HepG2 (cell line): ENCODE results near the gene SQSTM1. TPM values are rescaled to one million over a fixed set of nuclear protein-coding genes. Genes with fewer than 3 reads are reported as not detected.
A peak's percentile ranks its signal among the peaks of the same experiment; 100 is the strongest.

Experiments
- AFF4 ChIP-seq: sonication (generic); formaldehyde crosslinking; IDR thresholded peaks from 2 replicates; pipeline ENCODE4 v1.4.0; 2020; ENCODE audit warnings: missing genetic modification reagents
- AKAP8 ChIP-seq: sonication (generic); formaldehyde crosslinking; IDR thresholded peaks from 2 replicates; pipeline ENCODE4 v1.5.1; 2020; ENCODE audit warnings: mild to moderate bottlenecking, missing genetic modification reagents
- FOSL2 ChIP-seq: sonication (generic); formaldehyde crosslinking; IDR thresholded peaks from 2 replicates; pipeline ENCODE4 v1.4.0; 2020; ENCODE audit warnings: missing genetic modification reagents
- KMT2B ChIP-seq: IDR thresholded peaks from 2 replicates; pipeline ENCODE4 v1.6.1; 2016; ENCODE audit warnings: missing genetic modification reagents, missing compliant biosample characterization
- THAP7 ChIP-seq: sonication (generic); formaldehyde crosslinking; IDR thresholded peaks from 2 replicates; pipeline ENCODE4 v1.8.1; 2023; ENCODE audit warnings: mild to moderate bottlenecking, missing genetic modification reagents
- ZBTB33 ChIP-seq: sonication (generic); formaldehyde crosslinking; IDR thresholded peaks from 2 replicates; pipeline ENCODE4 v1.4.0; 2020; ENCODE audit warnings: missing genetic modification reagents
- ZBTB39 ChIP-seq: sonication (generic); formaldehyde crosslinking; IDR thresholded peaks from 2 replicates; pipeline ENCODE4 v1.5.0; 2020; ENCODE audit warnings: missing genetic modification reagents
- ZFP1 ChIP-seq: IDR thresholded peaks from 2 replicates; pipeline ENCODE4 v1.6.1; 2016
- ZFP90 ChIP-seq: sonication (generic); formaldehyde crosslinking; IDR thresholded peaks from 2 replicates; pipeline ENCODE4 v1.8.0; 2022; ENCODE audit warnings: missing genetic modification reagents, mild to moderate bottlenecking, inconsistent platforms, borderline replicate concordance
- ZHX1 ChIP-seq: sonication (generic); formaldehyde crosslinking; IDR thresholded peaks from 2 replicates; pipeline ENCODE4 v1.8.1; 2022; ENCODE audit warnings: low read depth, mild to moderate bottlenecking, missing genetic modification reagents
- ZNF251 ChIP-seq: sonication (generic); formaldehyde crosslinking; IDR thresholded peaks from 2 replicates; pipeline ENCODE4 v1.9.0; 2021; ENCODE audit warnings: mild to moderate bottlenecking, missing genetic modification reagents
- ZNF30 ChIP-seq: sonication (generic); formaldehyde crosslinking; IDR thresholded peaks from 2 replicates; pipeline ENCODE4 v1.5.0; 2020; ENCODE audit warnings: mild to moderate bottlenecking, missing genetic modification reagents
- ZNF33B ChIP-seq: sonication (generic); formaldehyde crosslinking; IDR thresholded peaks from 2 replicates; pipeline ENCODE4 v1.5.1; 2020; ENCODE audit warnings: mild to moderate bottlenecking, missing genetic modification reagents
- ZNF496 ChIP-seq: sonication (generic); formaldehyde crosslinking; IDR thresholded peaks from 2 replicates; pipeline ENCODE4 v1.8.1; 2023; ENCODE audit warnings: mild to moderate bottlenecking, moderate library complexity, missing genetic modification reagents; ENCODE audit not compliant: insufficient replicate concordance
- ZNF766 ChIP-seq: sonication (generic); formaldehyde crosslinking; IDR thresholded peaks from 2 replicates; pipeline ENCODE4 v1.5.0; 2020; ENCODE audit warnings: missing genetic modification reagents, borderline replicate concordance
- ZNF773 ChIP-seq: sonication (generic); formaldehyde crosslinking; IDR thresholded peaks from 2 replicates; pipeline ENCODE4 v1.4.0; 2020; ENCODE audit warnings: missing genetic modification reagents, borderline replicate concordance
- polyA plus RNA-seq, 8 experiments: library from polyadenylated mRNA; depleted of rRNA in 3 of 8; stranded (reverse) in 7 of 8; unstranded in 1 of 8; fragments of >200 nt; fragmentation: Illumina TruSeq in 4 of 8; extraction: Trizol in 4 of 8; gene quantifications; 2 replicates each; pipeline versions ENCODE4 v1.2.1 to v1.2.3, GENCODE V29; 2011 to 2016; ENCODE audit warnings: low read depth in 4 of 8, missing spikeins in 1 of 8, mixed read lengths in 1 of 8; ENCODE audit not compliant: insufficient read depth in 1 of 8
- total RNA-seq, 5 experiments: library from RNA; depleted of rRNA; stranded (reverse); fragments of >200 nt; fragmentation: Illumina TruSeq; extraction: Trizol; gene quantifications; 2 replicates each; pipeline ENCODE4 v1.2.3, GENCODE V29; 2016; ENCODE audit warnings: low read depth in 1 of 5

Gene SQSTM1
- total and polyA plus RNA-seq, 2 of the 13 experiments (the other 11 are each of a cell fraction or from before 2014, with no cell fraction given), result 90.9 to 160 TPM

GRCh38 chr5:179858586-179859427, 38.1 kb downstream of the SQSTM1 start, which contains the start of gene MRNIP (continued):
- peak; percentile 35; the same call in 1 of the 2 replicates for TF ChIP-seq ZBTB39 (CRISPR knock-in tag)
- TF ChIP-seq ZNF33B, result peak; percentile 85
- 0 out of 2 replicates have a peak, but pooled peaks have one; percentile 16 for TF ChIP-seq FOSL2 (CRISPR knock-in tag)
- no peak for TF ChIP-seq ZNF496
- no peak; the same call in 1 of the 2 replicates for TF ChIP-seq THAP7 (CRISPR knock-in tag)
- no peak for TF ChIP-seq ZBTB33
- no peak for TF ChIP-seq AFF4
- TF ChIP-seq ZNF766 (CRISPR knock-in tag), result 0 out of 2 replicates have a peak, but pooled peaks have one; percentile 67
- TF ChIP-seq ZHX1 (CRISPR knock-in tag), result no peak; the same call in 1 of the 2 replicates
- peak; percentile 67; the same call in 1 of the 2 replicates for TF ChIP-seq KMT2B (CRISPR knock-in tag)
- peak; percentile 92 for TF ChIP-seq AKAP8
- TF ChIP-seq ZFP90 (CRISPR knock-in tag), result peak; percentile 94; the same call in 1 of the 2 replicates
- no peak for TF ChIP-seq ZNF30 (CRISPR knock-in tag)
- TF ChIP-seq ZFP1 (CRISPR knock-in tag), result no peak
- TF ChIP-seq ZNF251 (CRISPR knock-in tag), result no peak
- TF ChIP-seq ZNF773 (CRISPR knock-in tag), result no peak
